Tibial nerve (tissue), 3 donors: ENCODE results near the gene RXFP1.

Experiments used
- POLR2A ChIP-seq, 2 donors: fragments of 450-650 bp; IDR thresholded peaks; one replicate each; pipeline ENCODE4 v1.6.1; 2017; ENCODE audit warnings: antibody characterized with exemption in 2 of 2, mild to moderate bottlenecking in 2 of 2, moderate library complexity in 2 of 2
- TF ChIP-seq, protein P1 (sequence below), 5 experiments: fragments of 200-600 bp in 3 of 5; fragments of 450-650 bp in 2 of 5; sonication (generic) in 3 of 5; IDR thresholded peaks; one replicate each; pipeline ENCODE4 v1.5.1; 2016 to 2019; ENCODE audit warnings: antibody characterized with exemption in 5 of 5, mild to moderate bottlenecking in 3 of 5, moderate library complexity in 2 of 5

DNA sequence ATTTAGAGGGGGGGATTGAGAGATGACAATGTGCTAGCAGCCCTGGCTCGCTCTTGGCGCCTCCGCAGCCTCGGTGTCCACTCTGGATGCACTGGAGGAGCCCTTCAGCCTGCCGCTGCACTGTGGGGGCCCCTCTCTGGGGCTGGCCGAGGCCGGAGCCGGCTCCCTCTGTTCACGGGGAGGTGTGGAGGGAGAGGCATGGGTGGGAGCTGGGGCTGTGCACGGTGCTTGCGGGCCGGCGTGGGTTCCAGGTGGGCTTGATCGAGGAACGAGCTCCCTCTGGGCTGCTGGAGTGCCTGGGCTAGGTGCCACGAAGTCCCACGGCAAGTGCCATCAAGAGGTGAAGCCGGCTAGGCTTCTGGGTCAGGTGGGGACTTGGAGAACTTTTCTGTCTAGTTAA, 143.1 kb downstream of the RXFP1 start:
- TF ChIP-seq, protein P1, sequence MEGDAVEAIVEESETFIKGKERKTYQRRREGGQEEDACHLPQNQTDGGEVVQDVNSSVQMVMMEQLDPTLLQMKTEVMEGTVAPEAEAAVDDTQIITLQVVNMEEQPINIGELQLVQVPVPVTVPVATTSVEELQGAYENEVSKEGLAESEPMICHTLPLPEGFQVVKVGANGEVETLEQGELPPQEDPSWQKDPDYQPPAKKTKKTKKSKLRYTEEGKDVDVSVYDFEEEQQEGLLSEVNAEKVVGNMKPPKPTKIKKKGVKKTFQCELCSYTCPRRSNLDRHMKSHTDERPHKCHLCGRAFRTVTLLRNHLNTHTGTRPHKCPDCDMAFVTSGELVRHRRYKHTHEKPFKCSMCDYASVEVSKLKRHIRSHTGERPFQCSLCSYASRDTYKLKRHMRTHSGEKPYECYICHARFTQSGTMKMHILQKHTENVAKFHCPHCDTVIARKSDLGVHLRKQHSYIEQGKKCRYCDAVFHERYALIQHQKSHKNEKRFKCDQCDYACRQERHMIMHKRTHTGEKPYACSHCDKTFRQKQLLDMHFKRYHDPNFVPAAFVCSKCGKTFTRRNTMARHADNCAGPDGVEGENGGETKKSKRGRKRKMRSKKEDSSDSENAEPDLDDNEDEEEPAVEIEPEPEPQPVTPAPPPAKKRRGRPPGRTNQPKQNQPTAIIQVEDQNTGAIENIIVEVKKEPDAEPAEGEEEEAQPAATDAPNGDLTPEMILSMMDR (IDR thresholded peaks at IDR 0.05) = no peak
- TF ChIP-seq POLR2A (IDR thresholded peaks at IDR 0.05) = no peak
